GM23338 (cell line): ENCODE measurements around the gene KHK. TPM values are rescaled to one million over a fixed set of nuclear protein-coding genes. Genes with fewer than 3 reads are reported as not detected.

ENCODE experiments used
- ATAC-seq: fragments of 200-7000 bp; cut with Tn5 transposase; 3 replicates; pipeline ENCODE4 v1.9.1; 2020
- DNase-seq: peaks from one replicate; pipeline ENCODE4 v3.0.0-alpha.2; 2015; ENCODE audit warnings: low spot score
- H2AFZ ChIP-seq: fragments of 200-600 bp; sonication (generic); 2 replicates; pipeline ENCODE4 v1.8.0; 2016; ENCODE audit warnings: antibody characterized with exemption, mild to moderate bottlenecking, moderate library complexity
- H3F3A ChIP-seq: fragments of 200-600 bp; sonication (generic); replicated peaks from 2 replicates; pipeline ENCODE4 v1.8.0; 2017; ENCODE audit warnings: antibody characterized with exemption, mixed run types, low read depth
- H3K27ac ChIP-seq: fragments of 200-600 bp; sonication (generic); 2 replicates; pipeline ENCODE4 v1.6.1; 2016; ENCODE audit warnings: low read depth
- H3K27me3 ChIP-seq: fragments of 200-600 bp; sonication (generic); 2 replicates; pipeline ENCODE4 v1.8.0; 2016; ENCODE audit warnings: mild to moderate bottlenecking, mixed run types, moderate library complexity; ENCODE audit not compliant: insufficient read depth
- H3K36me3 ChIP-seq: fragments of 200-600 bp; sonication (generic); 2 replicates; pipeline ENCODE4 v1.8.0; 2016; ENCODE audit warnings: mild to moderate bottlenecking; ENCODE audit not compliant: insufficient read depth
- H3K4me1 ChIP-seq: fragments of 200-600 bp; sonication (generic); 2 replicates; pipeline ENCODE4 v1.8.0; 2016; ENCODE audit warnings: mild to moderate bottlenecking, moderate library complexity; ENCODE audit not compliant: insufficient read depth
- H3K4me2 ChIP-seq: fragments of 200-600 bp; sonication (generic); 2 replicates; pipeline ENCODE4 v1.7.1; 2017; ENCODE audit warnings: mixed run types
- H3K4me3 ChIP-seq: fragments of 200-600 bp; sonication (generic); 2 replicates; pipeline ENCODE4 v1.6.1; 2016; ENCODE audit warnings: mixed run types
- H3K79me2 ChIP-seq: fragments of 200-600 bp; sonication (generic); replicated peaks from 2 replicates; pipeline ENCODE4 v1.8.0; 2017; ENCODE audit warnings: mild to moderate bottlenecking; ENCODE audit not compliant: insufficient read depth
- H3K9me2 ChIP-seq: fragments of 200-600 bp; sonication (generic); 2 replicates; pipeline ENCODE4 v1.8.0; 2017; ENCODE audit not compliant: insufficient read depth
- H4K20me1 ChIP-seq: fragments of 200-600 bp; sonication (generic); replicated peaks from 2 replicates; pipeline ENCODE4 v1.8.0; 2017; ENCODE audit warnings: mild to moderate bottlenecking; ENCODE audit not compliant: insufficient read depth
- H3K27ac Mint-ChIP-seq: 2 replicates; pipeline ENCODE4 v1.8.0; 2020; ENCODE audit warnings: inconsistent platforms, mild to moderate bottlenecking, moderate library complexity, mixed read lengths
- H3K27me3 Mint-ChIP-seq: 3 replicates; pipeline ENCODE4 v1.8.0; 2022; ENCODE audit warnings: low read depth, mild to moderate bottlenecking, moderate library complexity, mixed read lengths, inconsistent platforms; ENCODE audit not compliant: insufficient read depth, poor library complexity
- H3K36me3 Mint-ChIP-seq: 3 replicates; pipeline ENCODE4 v1.8.0; 2021; ENCODE audit warnings: low read depth, mild to moderate bottlenecking, inconsistent platforms, moderate library complexity, mixed read lengths
- H3K4me1 Mint-ChIP-seq: 3 replicates; pipeline ENCODE4 v1.8.0; 2020; ENCODE audit warnings: mild to moderate bottlenecking, inconsistent platforms, mixed read lengths
- H3K4me3 Mint-ChIP-seq: 3 replicates; pipeline ENCODE4 v1.8.0; 2021; ENCODE audit warnings: moderate library complexity, mild to moderate bottlenecking, inconsistent platforms, mixed read lengths
- H3K9me3 Mint-ChIP-seq: 3 replicates; pipeline ENCODE4 v1.8.0; 2020; ENCODE audit warnings: moderate library complexity, mild to moderate bottlenecking, inconsistent platforms, mixed read lengths
- CREB1 ChIP-seq: fragments of 250-450 bp; sonication (Bioruptor Pico); IDR thresholded peaks from 2 replicates; pipeline ENCODE4 v1.5.0; 2020; ENCODE audit warnings: low read depth, mild to moderate bottlenecking, moderate library complexity
- EZH2 ChIP-seq: fragments of 200-600 bp; sonication (generic); IDR thresholded peaks from one replicate; pipeline ENCODE4 v1.8.0; 2017; ENCODE audit warnings: antibody characterized with exemption, mild to moderate bottlenecking, low read depth; ENCODE audit not compliant: unreplicated experiment
- EZH2phosphoT487 ChIP-seq: fragments of 200-600 bp; sonication (generic); IDR thresholded peaks from one replicate; pipeline ENCODE4 v1.8.1; 2018; ENCODE audit warnings: antibody characterized with exemption; ENCODE audit not compliant: unreplicated experiment
- JUNB ChIP-seq: IDR thresholded peaks from one replicate; pipeline ENCODE4 v1.6.1; 2016; ENCODE audit warnings: antibody characterized with exemption; ENCODE audit not compliant: unreplicated experiment
- NANOG ChIP-seq: IDR thresholded peaks from 2 replicates; pipeline ENCODE4 v1.6.1; 2016; ENCODE audit warnings: antibody characterized with exemption, borderline replicate concordance
- POLR2AphosphoS5 ChIP-seq: IDR thresholded peaks from 2 replicates; pipeline ENCODE4 v1.6.1; 2016; ENCODE audit warnings: antibody characterized with exemption, low read depth
- ZNF114 ChIP-seq: fragments of 250-450 bp; sonication (Bioruptor Pico); IDR thresholded peaks from 2 replicates; pipeline ENCODE4 v1.5.0; 2020; ENCODE audit warnings: mild to moderate bottlenecking, moderate library complexity
- ZNF331 ChIP-seq: fragments of 250-450 bp; sonication (Bioruptor Pico); IDR thresholded peaks from 2 replicates; pipeline ENCODE4 v1.5.0; 2020; ENCODE audit warnings: low read depth, mild to moderate bottlenecking, moderate library complexity
- polyA plus RNA-seq: library from polyadenylated mRNA; unstranded; fragments of >200 nt; fragmentation: Nextera tagmentation; extraction: Ambion mirVana; gene quantifications from 2 replicates; pipeline ENCODE4 v1.2.1, GENCODE V29; 2016
- total RNA-seq: library from RNA; depleted of rRNA; stranded (reverse); fragments of >200 nt; shearing (Covaris generic); gene quantifications from 2 replicates; pipeline ENCODE4 v1.2.3, GENCODE V29; 2014
- TF ChIP-seq, protein P1 (sequence below): IDR thresholded peaks from one replicate; pipeline ENCODE4 v1.6.1; 2018; ENCODE audit warnings: antibody characterized with exemption; ENCODE audit not compliant: unreplicated experiment
- TF ChIP-seq, protein P2 (sequence below), 2 experiments: fragments of 200-600 bp in 1 of 2; sonication (generic) in 1 of 2; conservative IDR thresholded peaks; 2 replicates each; pipeline versions ENCODE4 v1.5.1 to v1.6.1; 2016 to 2017; ENCODE audit warnings: antibody characterized with exemption in 2 of 2, low read depth in 2 of 2, mild to moderate bottlenecking in 2 of 2, moderate library complexity in 1 of 2
- TF ChIP-seq, protein P3 (sequence below): fragments of 250-450 bp; sonication (Bioruptor Pico); IDR thresholded peaks from 2 replicates; pipeline ENCODE4 v1.5.0; 2020; ENCODE audit warnings: mild to moderate bottlenecking, moderate library complexity

The KHK gene
- total and polyA plus RNA-seq, 2 experiments from 2014 or later = 9.7 TPM

DNA sequence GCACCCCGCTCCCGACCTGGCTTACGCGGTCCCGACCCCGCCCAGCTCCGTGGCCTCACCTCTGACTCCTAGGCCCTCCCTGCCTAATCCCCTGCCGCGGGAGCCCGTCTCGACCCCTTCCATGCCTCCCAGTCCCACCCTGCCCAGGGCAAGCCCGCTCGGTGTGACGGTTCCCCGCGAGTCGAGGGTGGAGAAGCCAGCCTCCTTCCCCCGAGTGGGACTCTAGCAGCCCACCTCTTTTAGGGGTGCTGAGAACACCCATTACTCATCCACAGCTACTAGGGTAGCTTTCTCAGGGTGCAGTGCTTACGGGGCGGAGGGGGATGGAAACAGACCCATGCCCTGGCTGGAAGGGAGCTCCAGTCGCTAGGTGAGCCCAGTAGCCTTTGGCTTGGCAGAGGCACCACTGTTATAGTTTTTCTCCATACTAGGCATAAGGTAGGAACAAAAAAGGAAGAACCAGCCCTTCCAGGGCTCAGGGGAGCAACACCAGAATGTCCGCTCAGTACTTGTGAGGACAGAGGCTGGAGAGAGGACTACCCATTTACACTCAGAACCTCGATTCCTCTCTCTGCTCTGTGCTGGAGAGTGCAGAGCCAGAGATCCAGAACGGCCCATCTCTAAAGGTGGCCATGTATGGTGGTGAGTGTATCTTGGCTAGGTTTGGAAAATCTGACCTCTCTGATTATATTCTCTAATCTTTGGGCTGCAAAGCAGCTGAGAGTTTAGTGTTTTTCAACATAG, 34.5 kb upstream of the KHK start:
- H3F3A ChIP-seq = peaks cover 11% of the 10 kb centered on the region
- H3K4me3 ChIP-seq = peak overlapping the region; percentile 99
- H3K4me2 ChIP-seq = peak overlapping the region; percentile 85
- ATAC-seq (peak; percentile 48), DNase-seq (peak; percentile 86)
- H3K27me3 ChIP-seq = no peaks in the 10 kb centered on the region
- Mint-ChIP-seq H3K4me1 (peaks cover 9% of the 10 kb centered on the region; the same call in 2 of the 3 replicates), H3K36me3 (peaks cover 40% of the 10 kb centered on the region), H3K9me3 (peaks cover 12% of the 10 kb centered on the region), H3K4me3 (peak overlapping the region; percentile 95), H3K27ac (peak overlapping the region; percentile 72; the same call in 1 of the 2 replicates), H3K27me3 (peaks cover 23% of the 10 kb centered on the region)
- peak overlapping the region; percentile 97 for H2AFZ ChIP-seq
- H3K9me2 ChIP-seq = no peaks in the 10 kb centered on the region
- peaks cover 15% of the 10 kb centered on the region for H3K36me3 ChIP-seq
- no peaks in the 10 kb centered on the region for H3K79me2 ChIP-seq
- 0 out of 2 replicates have a peak overlapping the region, but pooled peaks have one; percentile 42 for H3K27ac ChIP-seq
- peaks cover 6% of the 10 kb centered on the region; the same call in 1 of the 2 replicates for H3K4me1 ChIP-seq
- TF ChIP-seq EZH2phosphoT487 (no peak), NANOG (no peak), ZNF331 (CRISPR knock-in tag) (no peak), JUNB (no peak), EZH2 (no peak), ZNF114 (CRISPR knock-in tag) (no peak), POLR2AphosphoS5 (no peak), CREB1 (CRISPR knock-in tag) (no peak)
- TF ChIP-seq, protein P1, sequence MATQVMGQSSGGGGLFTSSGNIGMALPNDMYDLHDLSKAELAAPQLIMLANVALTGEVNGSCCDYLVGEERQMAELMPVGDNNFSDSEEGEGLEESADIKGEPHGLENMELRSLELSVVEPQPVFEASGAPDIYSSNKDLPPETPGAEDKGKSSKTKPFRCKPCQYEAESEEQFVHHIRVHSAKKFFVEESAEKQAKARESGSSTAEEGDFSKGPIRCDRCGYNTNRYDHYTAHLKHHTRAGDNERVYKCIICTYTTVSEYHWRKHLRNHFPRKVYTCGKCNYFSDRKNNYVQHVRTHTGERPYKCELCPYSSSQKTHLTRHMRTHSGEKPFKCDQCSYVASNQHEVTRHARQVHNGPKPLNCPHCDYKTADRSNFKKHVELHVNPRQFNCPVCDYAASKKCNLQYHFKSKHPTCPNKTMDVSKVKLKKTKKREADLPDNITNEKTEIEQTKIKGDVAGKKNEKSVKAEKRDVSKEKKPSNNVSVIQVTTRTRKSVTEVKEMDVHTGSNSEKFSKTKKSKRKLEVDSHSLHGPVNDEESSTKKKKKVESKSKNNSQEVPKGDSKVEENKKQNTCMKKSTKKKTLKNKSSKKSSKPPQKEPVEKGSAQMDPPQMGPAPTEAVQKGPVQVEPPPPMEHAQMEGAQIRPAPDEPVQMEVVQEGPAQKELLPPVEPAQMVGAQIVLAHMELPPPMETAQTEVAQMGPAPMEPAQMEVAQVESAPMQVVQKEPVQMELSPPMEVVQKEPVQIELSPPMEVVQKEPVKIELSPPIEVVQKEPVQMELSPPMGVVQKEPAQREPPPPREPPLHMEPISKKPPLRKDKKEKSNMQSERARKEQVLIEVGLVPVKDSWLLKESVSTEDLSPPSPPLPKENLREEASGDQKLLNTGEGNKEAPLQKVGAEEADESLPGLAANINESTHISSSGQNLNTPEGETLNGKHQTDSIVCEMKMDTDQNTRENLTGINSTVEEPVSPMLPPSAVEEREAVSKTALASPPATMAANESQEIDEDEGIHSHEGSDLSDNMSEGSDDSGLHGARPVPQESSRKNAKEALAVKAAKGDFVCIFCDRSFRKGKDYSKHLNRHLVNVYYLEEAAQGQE = no peak
- TF ChIP-seq, protein P2, sequence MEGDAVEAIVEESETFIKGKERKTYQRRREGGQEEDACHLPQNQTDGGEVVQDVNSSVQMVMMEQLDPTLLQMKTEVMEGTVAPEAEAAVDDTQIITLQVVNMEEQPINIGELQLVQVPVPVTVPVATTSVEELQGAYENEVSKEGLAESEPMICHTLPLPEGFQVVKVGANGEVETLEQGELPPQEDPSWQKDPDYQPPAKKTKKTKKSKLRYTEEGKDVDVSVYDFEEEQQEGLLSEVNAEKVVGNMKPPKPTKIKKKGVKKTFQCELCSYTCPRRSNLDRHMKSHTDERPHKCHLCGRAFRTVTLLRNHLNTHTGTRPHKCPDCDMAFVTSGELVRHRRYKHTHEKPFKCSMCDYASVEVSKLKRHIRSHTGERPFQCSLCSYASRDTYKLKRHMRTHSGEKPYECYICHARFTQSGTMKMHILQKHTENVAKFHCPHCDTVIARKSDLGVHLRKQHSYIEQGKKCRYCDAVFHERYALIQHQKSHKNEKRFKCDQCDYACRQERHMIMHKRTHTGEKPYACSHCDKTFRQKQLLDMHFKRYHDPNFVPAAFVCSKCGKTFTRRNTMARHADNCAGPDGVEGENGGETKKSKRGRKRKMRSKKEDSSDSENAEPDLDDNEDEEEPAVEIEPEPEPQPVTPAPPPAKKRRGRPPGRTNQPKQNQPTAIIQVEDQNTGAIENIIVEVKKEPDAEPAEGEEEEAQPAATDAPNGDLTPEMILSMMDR (conservative IDR thresholded peaks at IDR 0.05; ENCODE audit: low read depth in 2 of 2) = no peak
- TF ChIP-seq, protein P3, sequence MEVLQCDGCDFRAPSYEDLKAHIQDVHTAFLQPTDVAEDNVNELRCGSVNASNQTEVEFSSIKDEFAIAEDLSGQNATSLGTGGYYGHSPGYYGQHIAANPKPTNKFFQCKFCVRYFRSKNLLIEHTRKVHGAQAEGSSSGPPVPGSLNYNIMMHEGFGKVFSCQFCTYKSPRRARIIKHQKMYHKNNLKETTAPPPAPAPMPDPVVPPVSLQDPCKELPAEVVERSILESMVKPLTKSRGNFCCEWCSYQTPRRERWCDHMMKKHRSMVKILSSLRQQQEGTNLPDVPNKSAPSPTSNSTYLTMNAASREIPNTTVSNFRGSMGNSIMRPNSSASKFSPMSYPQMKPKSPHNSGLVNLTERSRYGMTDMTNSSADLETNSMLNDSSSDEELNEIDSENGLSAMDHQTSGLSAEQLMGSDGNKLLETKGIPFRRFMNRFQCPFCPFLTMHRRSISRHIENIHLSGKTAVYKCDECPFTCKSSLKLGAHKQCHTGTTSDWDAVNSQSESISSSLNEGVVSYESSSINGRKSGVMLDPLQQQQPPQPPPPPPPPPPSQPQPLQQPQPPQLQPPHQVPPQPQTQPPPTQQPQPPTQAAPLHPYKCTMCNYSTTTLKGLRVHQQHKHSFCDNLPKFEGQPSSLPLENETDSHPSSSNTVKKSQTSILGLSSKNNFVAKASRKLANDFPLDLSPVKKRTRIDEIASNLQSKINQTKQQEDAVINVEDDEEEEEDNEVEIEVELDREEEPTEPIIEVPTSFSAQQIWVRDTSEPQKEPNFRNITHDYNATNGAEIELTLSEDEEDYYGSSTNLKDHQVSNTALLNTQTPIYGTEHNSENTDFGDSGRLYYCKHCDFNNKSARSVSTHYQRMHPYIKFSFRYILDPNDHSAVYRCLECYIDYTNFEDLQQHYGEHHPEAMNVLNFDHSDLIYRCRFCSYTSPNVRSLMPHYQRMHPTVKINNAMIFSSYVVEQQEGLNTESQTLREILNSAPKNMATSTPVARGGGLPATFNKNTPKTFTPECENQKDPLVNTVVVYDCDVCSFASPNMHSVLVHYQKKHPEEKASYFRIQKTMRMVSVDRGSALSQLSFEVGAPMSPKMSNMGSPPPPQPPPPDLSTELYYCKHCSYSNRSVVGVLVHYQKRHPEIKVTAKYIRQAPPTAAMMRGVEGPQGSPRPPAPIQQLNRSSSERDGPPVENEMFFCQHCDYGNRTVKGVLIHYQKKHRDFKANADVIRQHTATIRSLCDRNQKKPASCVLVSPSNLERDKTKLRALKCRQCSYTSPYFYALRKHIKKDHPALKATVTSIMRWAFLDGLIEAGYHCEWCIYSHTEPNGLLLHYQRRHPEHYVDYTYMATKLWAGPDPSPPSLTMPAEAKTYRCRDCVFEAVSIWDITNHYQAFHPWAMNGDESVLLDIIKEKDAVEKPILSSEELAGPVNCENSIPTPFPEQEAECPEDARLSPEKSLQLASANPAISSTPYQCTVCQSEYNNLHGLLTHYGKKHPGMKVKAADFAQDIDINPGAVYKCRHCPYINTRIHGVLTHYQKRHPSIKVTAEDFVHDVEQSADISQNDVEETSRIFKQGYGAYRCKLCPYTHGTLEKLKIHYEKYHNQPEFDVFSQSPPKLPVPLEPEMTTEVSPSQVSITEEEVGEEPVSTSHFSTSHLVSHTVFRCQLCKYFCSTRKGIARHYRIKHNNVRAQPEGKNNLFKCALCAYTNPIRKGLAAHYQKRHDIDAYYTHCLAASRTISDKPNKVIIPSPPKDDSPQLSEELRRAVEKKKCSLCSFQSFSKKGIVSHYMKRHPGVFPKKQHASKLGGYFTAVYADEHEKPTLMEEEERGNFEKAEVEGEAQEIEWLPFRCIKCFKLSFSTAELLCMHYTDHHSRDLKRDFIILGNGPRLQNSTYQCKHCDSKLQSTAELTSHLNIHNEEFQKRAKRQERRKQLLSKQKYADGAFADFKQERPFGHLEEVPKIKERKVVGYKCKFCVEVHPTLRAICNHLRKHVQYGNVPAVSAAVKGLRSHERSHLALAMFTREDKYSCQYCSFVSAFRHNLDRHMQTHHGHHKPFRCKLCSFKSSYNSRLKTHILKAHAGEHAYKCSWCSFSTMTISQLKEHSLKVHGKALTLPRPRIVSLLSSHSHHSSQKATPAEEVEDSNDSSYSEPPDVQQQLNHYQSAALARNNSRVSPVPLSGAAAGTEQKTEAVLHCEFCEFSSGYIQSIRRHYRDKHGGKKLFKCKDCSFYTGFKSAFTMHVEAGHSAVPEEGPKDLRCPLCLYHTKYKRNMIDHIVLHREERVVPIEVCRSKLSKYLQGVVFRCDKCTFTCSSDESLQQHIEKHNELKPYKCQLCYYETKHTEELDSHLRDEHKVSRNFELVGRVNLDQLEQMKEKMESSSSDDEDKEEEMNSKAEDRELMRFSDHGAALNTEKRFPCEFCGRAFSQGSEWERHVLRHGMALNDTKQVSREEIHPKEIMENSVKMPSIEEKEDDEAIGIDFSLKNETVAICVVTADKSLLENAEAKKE (CRISPR knock-in tag) = no peak
- H4K20me1 ChIP-seq = no peaks in the 10 kb centered on the region
